GM06990 (cell line): ENCODE results near the gene LAMB3.

Source experiments
- DNase-seq: peaks from one replicate; pipeline ENCODE4 v3.0.0-alpha.2; 2011; ENCODE audit not compliant: insufficient read length; ENCODE audit errors: extremely low read depth
- H3K27me3 ChIP-seq: replicated peaks from 2 replicates; pipeline ENCODE4 v1.6.0; 2011; ENCODE audit warnings: low read length; ENCODE audit not compliant: control insufficient read depth, insufficient read depth
- H3K36me3 ChIP-seq: 2 replicates; pipeline ENCODE4 v1.5.1; 2011; ENCODE audit warnings: low read length; ENCODE audit not compliant: control insufficient read depth, insufficient read depth
- H3K4me3 ChIP-seq: replicated peaks from 2 replicates; pipeline ENCODE4 v1.5.1; 2011; ENCODE audit warnings: low read depth, mild to moderate bottlenecking, control low read depth, low read length
- CTCF ChIP-seq: IDR thresholded peaks from 2 replicates; pipeline ENCODE4 v1.5.1; 2011; ENCODE audit warnings: low read length, control low read depth, mild to moderate bottlenecking, inconsistent platforms; ENCODE audit not compliant: insufficient read depth, poor library complexity, severe bottlenecking

Gene LAMB3

GRCh38 chr1:209611771-209612570 is 40.3 kb downstream of the LAMB3 start:
- peak; percentile 13 for TF ChIP-seq CTCF
- no peaks in the 10 kb centered on the region for H3K36me3 ChIP-seq
- no peak overlapping the region for H3K4me3 ChIP-seq
- peaks cover 3% of the 10 kb centered on the region; the same call in 1 of the 2 replicates for H3K27me3 ChIP-seq
- DNase-seq = no peak

GRCh38 chr1:209610631-209610905 is 41.7 kb downstream of the LAMB3 start:
- TF ChIP-seq CTCF = no peak
- H3K36me3 ChIP-seq = no peaks in the 10 kb centered on the region
- H3K27me3 ChIP-seq = peaks cover 3% of the 10 kb centered on the region; the same call in 1 of the 2 replicates
- no peak for DNase-seq
- no peak overlapping the region for H3K4me3 ChIP-seq

- no peak for TF ChIP-seq CTCF
- no peaks in the 10 kb centered on the region for H3K36me3 ChIP-seq
- DNase-seq = no peak
- H3K27me3 ChIP-seq = peaks cover 3% of the 10 kb centered on the region; the same call in 1 of the 2 replicates
- no peak overlapping the region for H3K4me3 ChIP-seq
Measured at GRCh38 chr1:209609791-209610630, 42.2 kb downstream of the LAMB3 start.

- TF ChIP-seq CTCF = no peak
- no peak for DNase-seq
- no peak overlapping the region for H3K4me3 ChIP-seq
- H3K27me3 ChIP-seq = peaks cover 3% of the 10 kb centered on the region; the same call in 1 of the 2 replicates
- no peaks in the 10 kb centered on the region for H3K36me3 ChIP-seq
Measured at GRCh38 chr1:209609041-209609790, 43.0 kb downstream of the LAMB3 start.

- peak; percentile 36 for DNase-seq
- TF ChIP-seq CTCF = no peak
- Histone ChIP-seq H3K4me3 (no peak overlapping the region), H3K27me3 (no peaks in the 10 kb centered on the region), H3K36me3 (no peaks in the 10 kb centered on the region)
Measured at GRCh38 chr1:209607795-209608178, 44.4 kb downstream of the LAMB3 start.
